DOHH2 (cell line): Measurements from ENCODE around the gene RNU5B-1.
A peak's percentile ranks its signal among the peaks of the same experiment; 100 is the strongest.

Experiments used
- H3F3A ChIP-seq: fragments of 200-600 bp; sonication (generic), shearing (Covaris generic); 2 replicates; pipeline ENCODE4 v1.6.0; 2016; ENCODE audit warnings: antibody characterized with exemption, mild to moderate bottlenecking; ENCODE audit not compliant: control insufficient read depth, insufficient read depth
- H3K27ac ChIP-seq: fragments of 200-600 bp; sonication (generic); 2 replicates; pipeline ENCODE4 v1.5.1; 2014; ENCODE audit warnings: low read depth, mild to moderate bottlenecking, low read length, moderate library complexity
- H3K27me3 ChIP-seq: fragments of 200-600 bp; sonication (generic); 2 replicates; pipeline ENCODE4 v1.6.1; 2014; ENCODE audit warnings: mild to moderate bottlenecking, low read length, mixed read lengths; ENCODE audit not compliant: control insufficient read depth
- H3K36me3 ChIP-seq: fragments of 200-600 bp; sonication (generic); 2 replicates; pipeline ENCODE4 v1.6.1; 2014; ENCODE audit warnings: mild to moderate bottlenecking, low read length, moderate library complexity, mixed read lengths; ENCODE audit not compliant: control insufficient read depth
- H3K4me1 ChIP-seq: fragments of 200-600 bp; sonication (generic); 2 replicates; pipeline ENCODE4 v1.6.1; 2014; ENCODE audit warnings: mild to moderate bottlenecking, low read length, mixed read lengths; ENCODE audit not compliant: control insufficient read depth
- H3K4me2 ChIP-seq: fragments of 200-600 bp; sonication (generic); 2 replicates; pipeline ENCODE4 v1.6.0; 2014; ENCODE audit warnings: mild to moderate bottlenecking, low read length, moderate library complexity
- H3K4me3 ChIP-seq: fragments of 200-600 bp; sonication (generic); 2 replicates; pipeline ENCODE4 v1.5.1; 2014; ENCODE audit warnings: mild to moderate bottlenecking, low read length, mixed read lengths
- H3K79me2 ChIP-seq: fragments of 200-600 bp; sonication (generic); 2 replicates; pipeline ENCODE4 v1.6.1; 2014; ENCODE audit warnings: mild to moderate bottlenecking, low read length, mixed read lengths; ENCODE audit not compliant: control insufficient read depth
- H3K9me2 ChIP-seq: fragments of 200-600 bp; sonication (generic); replicated peaks from 2 replicates; pipeline ENCODE4 v1.6.1; 2014; ENCODE audit warnings: mild to moderate bottlenecking, low read length, mixed read lengths; ENCODE audit not compliant: control insufficient read depth
- H3K9me3 ChIP-seq: fragments of 200-600 bp; sonication (generic); 2 replicates; pipeline ENCODE4 v1.6.1; 2014; ENCODE audit warnings: antibody characterized with exemption, low read length, mixed read lengths; ENCODE audit not compliant: control insufficient read depth, insufficient read depth
- H4K20me1 ChIP-seq: fragments of 200-600 bp; sonication (generic); 2 replicates; pipeline ENCODE4 v1.6.0; 2014; ENCODE audit warnings: low read depth, mild to moderate bottlenecking, antibody characterized with exemption, low read length, moderate library complexity; ENCODE audit not compliant: control insufficient read depth, insufficient read depth
- CTCF ChIP-seq: fragments of 200-600 bp; sonication (generic); IDR thresholded peaks from one replicate; pipeline ENCODE4 v1.5.1; 2014; ENCODE audit warnings: antibody characterized with exemption, mild to moderate bottlenecking, low read depth, low read length; ENCODE audit not compliant: poor library complexity, severe bottlenecking
- EZH2phosphoT487 ChIP-seq: fragments of 200-600 bp; sonication (generic); IDR thresholded peaks from 2 replicates; pipeline ENCODE4 v1.6.1; 2017; ENCODE audit warnings: borderline replicate concordance, mild to moderate bottlenecking, antibody characterized with exemption, low read length, moderate library complexity, mixed read lengths

The RNU5B-1 gene

GRCh38 chr15:65335278-65336055 lies 31.0 kb downstream of the RNU5B-1 start:
- no peak for TF ChIP-seq CTCF
- TF ChIP-seq EZH2phosphoT487: no peak
- Histone ChIP-seq H3K27ac (no peak overlapping the region), H3K4me1 (peaks cover 63% of the 10 kb centered on the region)

GRCh38 chr15:65336493-65337435 lies 32.3 kb downstream of the RNU5B-1 start:
- Histone ChIP-seq H4K20me1 (no peaks in the 10 kb centered on the region), H3K36me3 (no peaks in the 10 kb centered on the region), H3K27ac (no peak overlapping the region), H3K27me3 (peaks cover 3% of the 10 kb centered on the region), H3K9me3 (no peaks in the 10 kb centered on the region), H3F3A (0 out of 2 replicates have a peak, but pooled peaks cover 5% of the 10 kb centered on the region), H3K9me2 (no peaks in the 10 kb centered on the region), H3K4me2 (peak overlapping the region; percentile 77), H3K79me2 (no peaks in the 10 kb centered on the region), H3K4me3 (peak overlapping the region; percentile 44), H3K4me1 (peaks cover 63% of the 10 kb centered on the region)
- no peak for TF ChIP-seq EZH2phosphoT487
- peak; percentile 2 for TF ChIP-seq CTCF

More at GRCh38 chr15:65335278-65336055, 31.0 kb downstream of the RNU5B-1 start:
- H4K20me1 ChIP-seq: no peaks in the 10 kb centered on the region
- 0 out of 2 replicates have a peak, but pooled peaks cover 5% of the 10 kb centered on the region for H3F3A ChIP-seq
- H3K4me2 ChIP-seq: no peak overlapping the region
- no peaks in the 10 kb centered on the region for H3K9me3 ChIP-seq
- H3K4me3 ChIP-seq: no peak overlapping the region
- no peaks in the 10 kb centered on the region for H3K36me3 ChIP-seq
- no peaks in the 10 kb centered on the region for H3K9me2 ChIP-seq
- peaks cover 3% of the 10 kb centered on the region for H3K27me3 ChIP-seq
- no peaks in the 10 kb centered on the region for H3K79me2 ChIP-seq

GRCh38 chr15:65337436-65338070 lies 33.1 kb downstream of the RNU5B-1 start:
- 0 out of 2 replicates have a peak, but pooled peaks cover 5% of the 10 kb centered on the region for H3F3A ChIP-seq
- H4K20me1 ChIP-seq: no peaks in the 10 kb centered on the region
- H3K36me3 ChIP-seq: no peaks in the 10 kb centered on the region
- peaks cover 3% of the 10 kb centered on the region for H3K27me3 ChIP-seq
- H3K4me3 ChIP-seq: peak overlapping the region; percentile 44
- H3K4me2 ChIP-seq: peak overlapping the region; percentile 77
- peaks cover 62% of the 10 kb centered on the region for H3K4me1 ChIP-seq
- H3K9me2 ChIP-seq: no peaks in the 10 kb centered on the region
- H3K9me3 ChIP-seq: no peaks in the 10 kb centered on the region
- TF ChIP-seq EZH2phosphoT487 (no peak), CTCF (no peak)
- H3K79me2 ChIP-seq: no peaks in the 10 kb centered on the region
- H3K27ac ChIP-seq: no peak overlapping the region
